ENCODE measurements around the gene MRPL14. TPM values are rescaled to one million over a fixed set of nuclear protein-coding genes. Genes with fewer than 3 reads are reported as not detected.

Gene MRPL14
- total and polyA plus RNA-seq, 2 of the 8 experiments (the other 6 are each of a cell fraction or from before 2014, with no cell fraction given) = 82.0 to 97.1 TPM

- Histone ChIP-seq H2AK5ac (ENCODE audit: low read depth, low read length) (no peak overlapping the region), H2BK5ac (ENCODE audit: low read depth, low read length) (no peak overlapping the region), H3K14ac (ENCODE audit: insufficient read length) (no peak overlapping the region), H3K4me3 (ENCODE audit: extremely low read depth in 1 of 4, insufficient read depth in 2 of 4, low read depth in 3 of 4, low read length in 4 of 4) (no peak overlapping the region), H3K23me2 (ENCODE audit: low read depth, low read length) (no peaks in the 10 kb centered on the region; the same call in 1 of the 2 replicates), H2AFZ (ENCODE audit: low read length) (no peak overlapping the region), H4K20me1 (replicated peaks in 1 of 2; ENCODE audit: control insufficient read depth in 1 of 2, insufficient read depth in 2 of 2, low read length in 2 of 2) (peaks cover under 1 to 2% of the 10 kb centered on the region in 2 experiments), H2BK20ac (ENCODE audit: low read length) (no peak overlapping the region), H3K79me1 (ENCODE audit: low read depth, low read length) (no peaks in the 10 kb centered on the region; the same call in 1 of the 2 replicates), H2BK12ac (ENCODE audit: low read depth, low read length) (no peak overlapping the region), H2BK15ac (ENCODE audit: low read length) (no peak overlapping the region), H3K4me2 (ENCODE audit: insufficient read depth in 1 of 2, low read depth in 2 of 2, low read length in 2 of 2) (no peak overlapping the region), H3K79me2 (ENCODE audit: control insufficient read depth in 1 of 2, insufficient read depth in 2 of 2, low read length in 2 of 2) (no peaks in the 10 kb centered on the region), H3K4me1 (replicated peaks in 1 of 4; ENCODE audit: control insufficient read depth in 3 of 4, insufficient read depth in 4 of 4, low read length in 3 of 4) (peaks cover 0 to 3% (median 1%) of the 10 kb centered on the region in 4 experiments; a peak in 5 of 7 replicates), H3K27me3 (replicated peaks in 1 of 4; ENCODE audit: control insufficient read depth in 3 of 4, extremely low read depth in 1 of 4, insufficient read depth in 3 of 4, low read length in 3 of 4) (no peaks in the 10 kb centered on the region; a peak in 1 of 7 replicates), H4K8ac (ENCODE audit: extremely low read depth, insufficient read depth, low read length) (no peak overlapping the region; the same call in 1 of the 2 replicates), H3K9ac (replicated peaks in 1 of 4; ENCODE audit: extremely low read depth in 1 of 4, low read depth in 3 of 4, low read length in 3 of 4) (no peak overlapping the region), H3K18ac (ENCODE audit: extremely low read depth, low read length) (no peak overlapping the region), H3K56ac (replicated peaks; ENCODE audit: insufficient read length, low read depth, low read length) (no peak overlapping the region), H3K27ac (ENCODE audit: low read depth, low read length) (no peak overlapping the region), H4K91ac (replicated peaks; ENCODE audit: insufficient read length, low read length) (no peak overlapping the region), H3K23ac (ENCODE audit: insufficient read length) (no peak overlapping the region), H3K36me3 (ENCODE audit: control insufficient read depth in 2 of 4, insufficient read depth in 4 of 4, low read length in 3 of 4) (peaks cover 13 to 48% (median 28%) of the 10 kb centered on the region in 4 experiments), H4K5ac (ENCODE audit: insufficient read length, low read depth, low read length) (no peak overlapping the region), H3K9me3 (ENCODE audit: insufficient read depth in 2 of 2, low read depth in 1 of 2, low read length in 1 of 2) (no peaks in the 10 kb centered on the region), H2BK120ac (replicated peaks; ENCODE audit: low read depth, low read length) (no peak overlapping the region), H3K4ac (replicated peaks; ENCODE audit: insufficient read length, low read depth, low read length) (no peak overlapping the region)
- POLR2A ChIA-PET (ENCODE audit: partially characterized antibody) = interaction anchor here (0.6 to 1.3 kb wide), 2 partner anchors 65 to 103 kb away, joined by 3 to 5 read pairs; partner anchors contain the start of gene HSP90AB1
- CTCF ChIA-PET (ENCODE audit: partially characterized antibody) = interaction anchor here (0.8 to 1.5 kb wide), 4 partner anchors 10 to 91 kb away, joined by 3 to 6 read pairs (median 4); no protein-coding TSS in a partner anchor
- DNase-seq (ENCODE audit: low read depth in 1 of 2, low spot score in 2 of 2) (no peak), FAIRE-seq (no peak)
- 94% methylated on average over 1 of the region's 1 CpG; no CpG with 5 or more reads in 1 of the 2 experiments for WGBS, 2 experiments (ENCODE audit: extremely low coverage in 1 of 2, insufficient coverage in 1 of 2, insufficient read length in 1 of 2, insufficient replicate concordance in 2 of 2, low coverage in 1 of 2, low lambda C conversion rate in 2 of 2, missing lambda C conversion rate in 1 of 2)
- TF ChIP-seq GABPA (IDR thresholded peaks at IDR 0.05; ENCODE audit: borderline replicate concordance, insufficient read depth, low read length) = no peak
- TF ChIP-seq EZH2 (IDR thresholded peaks at IDR 0.05; ENCODE audit: low read depth, low read length, severe bottlenecking) = no peak
- TF ChIP-seq TCF12 (IDR thresholded peaks at IDR 0.05; ENCODE audit: low read depth, low read length) = no peak
- TF ChIP-seq SAP30 (IDR thresholded peaks at IDR 0.05; ENCODE audit: insufficient read depth, insufficient replicate concordance, low read length) = no peak
- TF ChIP-seq, protein P1, sequence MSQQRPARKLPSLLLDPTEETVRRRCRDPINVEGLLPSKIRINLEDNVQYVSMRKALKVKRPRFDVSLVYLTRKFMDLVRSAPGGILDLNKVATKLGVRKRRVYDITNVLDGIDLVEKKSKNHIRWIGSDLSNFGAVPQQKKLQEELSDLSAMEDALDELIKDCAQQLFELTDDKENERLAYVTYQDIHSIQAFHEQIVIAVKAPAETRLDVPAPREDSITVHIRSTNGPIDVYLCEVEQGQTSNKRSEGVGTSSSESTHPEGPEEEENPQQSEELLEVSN (IDR thresholded peaks at IDR 0.05) = no peak
- no peak for TF ChIP-seq SRF (IDR thresholded peaks at IDR 0.05; ENCODE audit: low read depth, low read length)
- no peak for TF ChIP-seq BACH1 (IDR thresholded peaks at IDR 0.05; ENCODE audit: low read length)
- TF ChIP-seq SUZ12 (IDR thresholded peaks at IDR 0.05; ENCODE audit: low read length) = no peak
- TF ChIP-seq RFX5 (IDR thresholded peaks at IDR 0.05; ENCODE audit: borderline replicate concordance, low read depth, low read length) = no peak
- no peak for TF ChIP-seq POLR2AphosphoS5 (IDR thresholded peaks at IDR 0.05; ENCODE audit: low read depth, low read length)
- TF ChIP-seq CTBP2 (IDR thresholded peaks at IDR 0.05; ENCODE audit: borderline replicate concordance, insufficient read depth, insufficient read length, low read length) = no peak
- TF ChIP-seq TAF1 (IDR thresholded peaks at IDR 0.05; ENCODE audit: low read depth, low read length) = no peak
- TF ChIP-seq CEBPB (IDR thresholded peaks at IDR 0.05; ENCODE audit: low read depth, low read length) = no peak
- TF ChIP-seq SP1 (IDR thresholded peaks at IDR 0.05; ENCODE audit: low read depth, low read length) = no peak
These were observed 16.5 kb upstream of the MRPL14 start for GRCh38 chr6:44143731-44144130.
